ENCODE results near the gene TEKT4.
"Not testable (repeated sequence)": the region's sequence is repeated elsewhere in the genome, so short reads cannot be mapped to it uniquely, and the experiment has no call there.

The TEKT4 gene

DNA sequence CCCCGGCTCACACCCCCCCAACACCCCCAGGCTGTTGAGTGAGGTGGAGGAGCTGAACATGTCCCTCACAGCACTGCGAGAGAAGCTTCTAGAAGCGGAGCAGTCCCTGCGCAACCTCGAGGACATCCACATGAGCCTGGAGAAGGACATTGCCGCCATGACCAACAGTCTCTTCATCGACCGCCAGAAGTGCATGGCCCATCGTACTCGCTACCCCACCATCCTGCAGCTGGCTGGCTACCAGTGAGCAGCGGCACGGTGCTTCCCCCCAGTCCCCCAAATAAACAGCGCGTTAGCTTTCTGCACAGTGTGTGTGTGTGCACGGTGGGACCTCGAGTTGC, 5.3 kb downstream of the TEKT4 start:
- no peaks in the 10 kb centered on the region for H3K9me3 ChIP-seq (ENCODE audit: control insufficient read depth in 2 of 2, low read length in 2 of 2)
- H3K27ac ChIP-seq (ENCODE audit: low read depth in 2 of 2, low read length in 2 of 2), result no peak overlapping the region
- H3K4me3 ChIP-seq (ENCODE audit: low read length in 2 of 2), result no peak overlapping the region
- H3K36me3 ChIP-seq (ENCODE audit: control insufficient read depth in 2 of 2, insufficient read depth in 2 of 2, low read length in 2 of 2), result no peaks in the 10 kb centered on the region
- no peaks in the 10 kb centered on the region for H3K4me1 ChIP-seq (ENCODE audit: control insufficient read depth in 2 of 2, insufficient read depth in 2 of 2, low read length in 2 of 2)
- no peak overlapping the region for H3K9ac ChIP-seq (ENCODE audit: low read depth in 1 of 2, low read length in 2 of 2)
- H3K27me3 ChIP-seq (ENCODE audit: control insufficient read depth in 2 of 2, insufficient read depth in 2 of 2, low read length in 2 of 2), result no peaks in the 10 kb centered on the region

DNA sequence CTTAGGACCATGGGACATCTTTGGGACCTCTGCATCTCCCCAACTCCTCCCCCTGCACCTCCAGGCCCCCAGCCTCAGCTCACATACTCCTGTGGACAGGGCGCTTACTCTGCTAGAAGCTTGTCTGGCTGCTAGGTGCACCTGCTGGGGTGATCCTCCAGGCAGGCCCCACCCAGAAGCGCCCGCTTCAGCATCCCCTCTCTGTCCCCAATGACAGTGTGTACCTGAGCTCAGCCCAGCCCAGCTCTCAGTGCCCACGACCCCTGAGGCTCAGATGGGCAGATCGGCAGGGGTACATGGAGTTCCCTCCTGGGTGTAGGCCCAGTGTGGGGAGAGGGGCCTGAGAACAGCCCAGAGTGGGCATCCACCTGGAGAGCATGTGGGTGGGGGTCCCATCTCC, 5.9 kb downstream of the TEKT4 start:
- Histone ChIP-seq H3K4me1 (ENCODE audit: control insufficient read depth in 2 of 2, insufficient read depth in 2 of 2, low read length in 2 of 2) (no peaks in the 10 kb centered on the region), H3K27me3 (ENCODE audit: control insufficient read depth in 2 of 2, insufficient read depth in 2 of 2, low read length in 2 of 2) (no peaks in the 10 kb centered on the region), H3K9me3 (ENCODE audit: control insufficient read depth in 2 of 2, low read length in 2 of 2) (no peaks in the 10 kb centered on the region), H3K4me3 (ENCODE audit: low read length in 2 of 2) (no peak overlapping the region), H3K36me3 (ENCODE audit: control insufficient read depth in 2 of 2, insufficient read depth in 2 of 2, low read length in 2 of 2) (no peaks in the 10 kb centered on the region), H3K27ac (ENCODE audit: low read depth in 2 of 2, low read length in 2 of 2) (no peak overlapping the region), H3K9ac (ENCODE audit: low read depth in 1 of 2, low read length in 2 of 2) (no peak overlapping the region)

DNA sequence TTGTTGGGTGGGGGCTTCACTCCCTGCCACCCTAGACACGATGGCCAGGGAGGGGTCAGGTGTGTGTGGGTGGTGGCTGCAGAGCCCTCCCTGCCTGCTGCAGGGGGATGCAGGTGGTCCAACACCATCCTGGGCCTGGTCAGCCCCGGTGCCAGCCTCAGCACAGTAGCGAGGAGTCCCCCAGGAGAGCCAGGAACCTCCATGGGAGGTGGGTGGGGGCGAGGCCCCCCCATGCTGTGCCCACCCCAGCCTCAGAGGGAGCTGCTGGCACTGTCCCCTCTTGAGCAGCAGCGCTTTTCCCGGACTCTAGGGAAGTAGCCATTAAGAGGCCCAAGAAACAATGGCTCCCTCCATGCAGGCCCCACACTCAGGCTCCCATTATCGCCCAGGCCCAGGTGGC, 7.3 kb downstream of the TEKT4 start:
- H3K27me3 ChIP-seq (ENCODE audit: control insufficient read depth in 2 of 2, insufficient read depth in 2 of 2, low read length in 2 of 2); H3K9ac ChIP-seq (ENCODE audit: low read depth in 1 of 2, low read length in 2 of 2); H3K27ac ChIP-seq (ENCODE audit: low read depth in 2 of 2, low read length in 2 of 2); H3K36me3 ChIP-seq (ENCODE audit: control insufficient read depth in 2 of 2, insufficient read depth in 2 of 2, low read length in 2 of 2); H3K4me3 ChIP-seq (ENCODE audit: low read length in 2 of 2); H3K4me1 ChIP-seq (ENCODE audit: control insufficient read depth in 2 of 2, insufficient read depth in 2 of 2, low read length in 2 of 2); H3K9me3 ChIP-seq (ENCODE audit: control insufficient read depth in 2 of 2, low read length in 2 of 2): not testable (repeated sequence)

DNA sequence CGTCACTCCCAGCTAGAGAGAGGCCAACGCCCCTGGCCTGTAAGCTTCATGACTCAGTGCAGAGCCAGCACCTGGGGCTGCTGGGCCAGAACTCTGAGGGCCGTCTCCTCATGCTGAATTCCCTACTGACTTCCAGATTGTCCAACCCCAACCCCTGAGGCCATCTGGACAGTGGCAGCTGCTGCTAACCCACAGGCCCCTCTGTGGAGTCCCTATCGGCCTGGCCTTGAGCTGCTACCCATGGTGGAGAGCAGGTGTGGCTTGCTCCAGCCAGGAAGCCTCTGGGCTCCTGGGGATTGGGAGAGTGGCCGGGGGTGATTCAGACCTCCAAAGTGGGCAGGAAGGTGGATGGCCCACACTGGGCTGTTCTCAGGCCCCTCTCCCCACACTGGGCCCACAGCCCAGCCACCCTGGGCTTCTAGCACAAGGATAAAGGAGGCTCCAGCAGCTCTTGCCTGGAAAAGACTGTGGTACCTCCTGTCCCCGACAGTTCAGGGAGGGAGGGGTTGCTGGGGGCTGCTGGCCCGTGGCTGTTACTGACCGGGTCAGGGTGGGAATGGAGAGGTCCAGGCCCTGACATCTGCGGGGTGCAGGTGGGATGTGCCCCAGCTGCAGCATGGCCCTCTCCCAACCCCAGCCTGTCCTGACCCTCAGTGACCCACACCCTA, 8.2 kb downstream of the TEKT4 start:
- no peaks in the 10 kb centered on the region for H3K36me3 ChIP-seq (ENCODE audit: control insufficient read depth in 2 of 2, insufficient read depth in 2 of 2, low read length in 2 of 2)
- H3K27ac ChIP-seq (ENCODE audit: low read depth in 2 of 2, low read length in 2 of 2), result no peak overlapping the region
- H3K9ac ChIP-seq (ENCODE audit: low read depth in 1 of 2, low read length in 2 of 2), result no peak overlapping the region
- no peaks in the 10 kb centered on the region for H3K27me3 ChIP-seq (ENCODE audit: control insufficient read depth in 2 of 2, insufficient read depth in 2 of 2, low read length in 2 of 2)
- no peaks in the 10 kb centered on the region for H3K9me3 ChIP-seq (ENCODE audit: control insufficient read depth in 2 of 2, low read length in 2 of 2)
- H3K4me1 ChIP-seq (ENCODE audit: control insufficient read depth in 2 of 2, insufficient read depth in 2 of 2, low read length in 2 of 2), result no peaks in the 10 kb centered on the region
- H3K4me3 ChIP-seq (ENCODE audit: low read length in 2 of 2), result no peak overlapping the region

DNA sequence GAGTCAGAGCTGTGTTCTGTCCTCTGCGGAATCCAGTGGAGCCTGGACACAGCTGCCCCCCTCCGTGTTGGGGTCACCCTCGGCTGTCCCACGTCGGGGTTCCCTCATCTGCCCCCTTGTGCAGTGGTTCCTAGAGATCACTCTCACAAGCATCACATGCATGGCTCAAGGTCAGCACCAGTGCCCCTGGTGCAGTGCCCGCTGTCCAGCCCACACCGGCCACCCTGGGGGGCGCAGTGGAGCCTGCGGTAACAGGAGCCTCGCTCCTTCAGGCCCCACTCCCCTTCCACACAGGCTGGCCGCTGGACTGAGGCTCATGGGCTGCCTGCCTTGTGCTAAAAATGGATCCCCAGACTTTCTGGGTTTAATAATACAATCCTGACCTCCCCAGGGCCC, 8.8 kb downstream of the TEKT4 start:
- no peaks in the 10 kb centered on the region for H3K27me3 ChIP-seq (ENCODE audit: control insufficient read depth in 2 of 2, insufficient read depth in 2 of 2, low read length in 2 of 2)
- no peaks in the 10 kb centered on the region for H3K9me3 ChIP-seq (ENCODE audit: control insufficient read depth in 2 of 2, low read length in 2 of 2)
- H3K27ac ChIP-seq (ENCODE audit: low read depth in 2 of 2, low read length in 2 of 2), result no peak overlapping the region
- no peaks in the 10 kb centered on the region for H3K4me1 ChIP-seq (ENCODE audit: control insufficient read depth in 2 of 2, insufficient read depth in 2 of 2, low read length in 2 of 2)
- no peaks in the 10 kb centered on the region for H3K36me3 ChIP-seq (ENCODE audit: control insufficient read depth in 2 of 2, insufficient read depth in 2 of 2, low read length in 2 of 2)
- H3K4me3 ChIP-seq (ENCODE audit: low read length in 2 of 2), result no peak overlapping the region
- no peak overlapping the region for H3K9ac ChIP-seq (ENCODE audit: low read depth in 1 of 2, low read length in 2 of 2)

DNA sequence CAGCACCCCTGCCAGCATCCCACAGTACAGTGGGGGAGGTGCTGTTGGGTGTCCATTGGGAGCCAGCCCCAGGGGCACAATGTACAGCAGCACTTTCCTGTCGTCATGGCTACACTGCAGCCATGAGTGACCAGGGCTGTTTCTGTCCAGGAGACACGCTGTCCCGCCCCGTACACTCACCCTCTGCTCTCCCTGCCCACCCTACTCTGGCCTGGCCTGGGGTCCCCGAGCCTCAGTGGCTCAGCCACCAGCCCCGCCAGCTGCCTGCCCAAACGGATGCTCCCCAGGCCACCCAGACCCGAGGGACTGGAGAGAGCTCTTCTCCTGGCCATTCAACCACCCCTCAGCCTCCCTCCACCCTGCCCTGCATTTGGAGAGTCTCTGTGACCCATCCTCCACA, 9.3 kb downstream of the TEKT4 start:
- Histone ChIP-seq H3K4me1 (ENCODE audit: control insufficient read depth in 2 of 2, insufficient read depth in 2 of 2, low read length in 2 of 2) (no peaks in the 10 kb centered on the region), H3K27ac (ENCODE audit: low read depth in 2 of 2, low read length in 2 of 2) (no peak overlapping the region), H3K9ac (ENCODE audit: low read depth in 1 of 2, low read length in 2 of 2) (no peak overlapping the region), H3K9me3 (ENCODE audit: control insufficient read depth in 2 of 2, low read length in 2 of 2) (no peaks in the 10 kb centered on the region), H3K4me3 (ENCODE audit: low read length in 2 of 2) (no peak overlapping the region), H3K36me3 (ENCODE audit: control insufficient read depth in 2 of 2, insufficient read depth in 2 of 2, low read length in 2 of 2) (no peaks in the 10 kb centered on the region), H3K27me3 (ENCODE audit: control insufficient read depth in 2 of 2, insufficient read depth in 2 of 2, low read length in 2 of 2) (no peaks in the 10 kb centered on the region)

DNA sequence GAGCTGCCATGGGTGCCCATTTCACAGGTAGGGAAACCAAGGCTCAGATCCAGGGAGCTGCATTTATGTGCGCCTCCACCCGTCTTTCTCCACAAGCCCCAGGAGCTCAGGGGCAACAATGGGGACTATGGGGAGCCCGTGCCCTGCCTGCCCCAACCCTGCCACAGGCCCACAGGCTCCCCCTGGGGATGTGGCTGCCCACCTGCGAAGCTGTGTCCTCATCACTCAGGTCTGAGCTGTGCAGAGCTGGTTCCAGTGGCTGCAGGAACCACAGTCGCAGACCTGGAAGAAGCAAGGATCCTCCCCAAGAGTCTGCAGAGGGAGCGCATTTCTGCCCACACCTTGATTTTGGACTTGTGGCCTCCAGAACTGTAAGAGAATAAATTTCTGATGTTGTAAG, 9.8 kb downstream of the TEKT4 start:
- no peaks in the 10 kb centered on the region for H3K9me3 ChIP-seq (ENCODE audit: control insufficient read depth in 2 of 2, low read length in 2 of 2)
- no peak overlapping the region for H3K27ac ChIP-seq (ENCODE audit: low read depth in 2 of 2, low read length in 2 of 2)
- no peak overlapping the region for H3K4me3 ChIP-seq (ENCODE audit: low read length in 2 of 2)
- H3K27me3 ChIP-seq (ENCODE audit: control insufficient read depth in 2 of 2, insufficient read depth in 2 of 2, low read length in 2 of 2), result no peaks in the 10 kb centered on the region
- no peaks in the 10 kb centered on the region for H3K36me3 ChIP-seq (ENCODE audit: control insufficient read depth in 2 of 2, insufficient read depth in 2 of 2, low read length in 2 of 2)
- no peak overlapping the region for H3K9ac ChIP-seq (ENCODE audit: low read depth in 1 of 2, low read length in 2 of 2)
- H3K4me1 ChIP-seq (ENCODE audit: control insufficient read depth in 2 of 2, insufficient read depth in 2 of 2, low read length in 2 of 2), result no peaks in the 10 kb centered on the region

DNA sequence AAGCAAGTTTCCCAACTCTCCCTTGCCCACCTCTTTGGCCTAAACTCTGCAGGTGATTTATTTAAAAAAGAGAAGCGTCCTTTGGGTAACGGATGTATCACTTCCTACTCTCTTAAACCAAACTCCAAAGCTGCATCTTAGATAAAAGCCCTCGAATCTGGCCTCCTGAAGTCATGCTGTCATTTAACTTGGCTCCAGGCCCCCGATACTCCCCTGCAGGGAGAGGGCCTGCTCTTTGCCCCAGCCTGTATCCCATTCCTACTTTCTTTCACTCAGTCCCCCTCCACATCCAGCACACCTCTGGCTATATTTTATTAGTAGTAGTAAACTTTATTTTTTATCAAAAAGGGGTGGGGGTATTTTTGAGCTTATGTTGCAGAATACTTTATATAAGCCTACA, 19.0 kb downstream of the TEKT4 start:
- H3K9ac ChIP-seq (ENCODE audit: low read depth in 1 of 2, low read length in 2 of 2), result no peak overlapping the region
- H3K9me3 ChIP-seq (ENCODE audit: control insufficient read depth in 2 of 2, low read length in 2 of 2), result no peaks in the 10 kb centered on the region
- no peaks in the 10 kb centered on the region for H3K36me3 ChIP-seq (ENCODE audit: control insufficient read depth in 2 of 2, insufficient read depth in 2 of 2, low read length in 2 of 2)
- no peaks in the 10 kb centered on the region for H3K4me1 ChIP-seq (ENCODE audit: control insufficient read depth in 2 of 2, insufficient read depth in 2 of 2, low read length in 2 of 2)
- H3K4me3 ChIP-seq (ENCODE audit: low read length in 2 of 2), result no peak overlapping the region
- H3K27me3 ChIP-seq (ENCODE audit: control insufficient read depth in 2 of 2, insufficient read depth in 2 of 2, low read length in 2 of 2), result no peaks in the 10 kb centered on the region
- H3K27ac ChIP-seq (ENCODE audit: low read depth in 2 of 2, low read length in 2 of 2), result no peak overlapping the region

DNA sequence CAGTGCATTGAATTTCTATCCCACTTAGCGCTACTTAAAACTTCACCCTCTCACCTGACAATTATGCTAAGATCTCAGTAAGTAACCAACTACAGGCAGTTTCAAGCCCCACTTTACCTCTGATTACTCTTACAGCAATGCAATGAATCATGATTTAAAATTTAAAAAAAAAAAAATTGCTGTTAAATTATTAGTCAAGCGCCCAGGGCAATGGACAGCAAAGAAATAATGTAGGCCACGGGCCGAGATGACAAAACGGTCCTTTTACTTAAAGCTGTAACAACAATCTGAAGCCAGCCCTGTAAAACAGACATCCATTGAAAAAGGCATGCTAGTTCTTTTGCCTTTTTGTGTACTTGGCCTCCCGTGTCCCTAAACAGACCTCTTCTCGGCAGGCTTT, 24.0 kb downstream of the TEKT4 start:
- H3K4me1 ChIP-seq (ENCODE audit: control insufficient read depth in 2 of 2, insufficient read depth in 2 of 2, low read length in 2 of 2); H3K4me3 ChIP-seq (ENCODE audit: low read length in 2 of 2); H3K27me3 ChIP-seq (ENCODE audit: control insufficient read depth in 2 of 2, insufficient read depth in 2 of 2, low read length in 2 of 2); H3K9ac ChIP-seq (ENCODE audit: low read depth in 1 of 2, low read length in 2 of 2); H3K36me3 ChIP-seq (ENCODE audit: control insufficient read depth in 2 of 2, insufficient read depth in 2 of 2, low read length in 2 of 2); H3K9me3 ChIP-seq (ENCODE audit: control insufficient read depth in 2 of 2, low read length in 2 of 2); H3K27ac ChIP-seq (ENCODE audit: low read depth in 2 of 2, low read length in 2 of 2): not testable (repeated sequence)

DNA sequence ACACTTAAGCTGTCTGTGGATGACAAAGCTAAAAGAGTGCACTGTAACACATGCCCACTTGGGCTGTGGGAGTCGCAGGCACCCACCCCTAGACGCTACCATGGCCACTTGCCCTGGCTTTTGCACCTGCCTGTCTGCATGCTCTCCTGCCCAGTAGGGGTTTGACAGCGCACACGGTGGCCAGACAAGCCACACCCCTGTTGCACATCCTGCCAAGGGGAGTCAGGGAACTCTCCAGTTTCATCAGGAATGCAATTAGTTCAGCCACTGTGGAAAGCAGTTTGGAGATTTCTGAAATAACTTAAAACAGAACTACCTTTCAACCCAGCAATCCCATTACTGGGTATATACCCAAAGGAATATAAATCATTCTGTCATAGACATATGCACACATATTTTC, 35.7 kb downstream of the TEKT4 start:
- H3K9ac ChIP-seq (ENCODE audit: low read depth in 1 of 2, low read length in 2 of 2); H3K27me3 ChIP-seq (ENCODE audit: control insufficient read depth in 2 of 2, insufficient read depth in 2 of 2, low read length in 2 of 2); H3K4me3 ChIP-seq (ENCODE audit: low read length in 2 of 2); H3K27ac ChIP-seq (ENCODE audit: low read depth in 2 of 2, low read length in 2 of 2); H3K4me1 ChIP-seq (ENCODE audit: control insufficient read depth in 2 of 2, insufficient read depth in 2 of 2, low read length in 2 of 2); H3K9me3 ChIP-seq (ENCODE audit: control insufficient read depth in 2 of 2, low read length in 2 of 2); H3K36me3 ChIP-seq (ENCODE audit: control insufficient read depth in 2 of 2, insufficient read depth in 2 of 2, low read length in 2 of 2): not testable (repeated sequence)

DNA sequence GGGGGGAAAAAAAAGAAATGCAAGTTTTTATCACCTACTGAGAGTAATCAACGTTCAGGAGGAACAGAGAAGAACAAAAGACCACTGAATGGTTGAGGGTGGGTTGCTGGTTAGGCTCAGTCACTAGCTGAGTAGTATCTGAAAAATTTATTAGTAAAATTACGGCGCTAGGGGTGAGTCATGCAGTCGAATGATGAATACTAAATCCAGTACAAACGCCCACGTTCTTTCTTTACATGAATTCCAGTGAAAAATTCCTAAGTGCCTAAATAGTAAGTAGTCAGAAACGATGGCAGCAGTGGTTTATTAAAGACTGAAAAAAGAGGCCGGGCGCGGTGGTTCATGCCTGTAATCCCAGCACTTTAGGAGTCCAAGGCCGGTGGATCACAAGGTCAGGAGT, 52.0 kb downstream of the TEKT4 start:
- Histone ChIP-seq H3K4me1 (ENCODE audit: control insufficient read depth in 2 of 2, insufficient read depth in 2 of 2, low read length in 2 of 2) (no peaks in the 10 kb centered on the region), H3K4me3 (ENCODE audit: low read length in 2 of 2) (no peak overlapping the region), H3K27ac (ENCODE audit: low read depth in 2 of 2, low read length in 2 of 2) (no peak overlapping the region), H3K9ac (ENCODE audit: low read depth in 1 of 2, low read length in 2 of 2) (no peak overlapping the region), H3K36me3 (ENCODE audit: control insufficient read depth in 2 of 2, insufficient read depth in 2 of 2, low read length in 2 of 2) (no peaks in the 10 kb centered on the region), H3K9me3 (ENCODE audit: control insufficient read depth in 2 of 2, low read length in 2 of 2) (no peaks in the 10 kb centered on the region), H3K27me3 (ENCODE audit: control insufficient read depth in 2 of 2, insufficient read depth in 2 of 2, low read length in 2 of 2) (no peaks in the 10 kb centered on the region)

Measured in mucosa of rectum (tissue), 2 donors.